Brain microvascular endothelial cell (primary cell): ENCODE results near the gene GLI1.

ENCODE experiments used
- DNase-seq: peaks from one replicate; pipeline ENCODE4 v3.0.0-alpha.2; 2020
- H3K27ac ChIP-seq: fragments of 250-450 bp; sonication (Bioruptor Pico); 2 replicates; pipeline ENCODE4 v1.5.1; 2020; ENCODE audit warnings: mild to moderate bottlenecking, moderate library complexity
- H3K27me3 ChIP-seq: fragments of 250-450 bp; sonication (Bioruptor Pico); replicated peaks from 2 replicates; pipeline ENCODE4 v1.5.1; 2020; ENCODE audit warnings: mild to moderate bottlenecking
- H3K36me3 ChIP-seq: fragments of 250-450 bp; sonication (Bioruptor Pico); replicated peaks from 2 replicates; pipeline ENCODE4 v1.5.1; 2020; ENCODE audit warnings: mild to moderate bottlenecking
- H3K4me3 ChIP-seq: 2 replicates; pipeline ENCODE4 v1.5.1; 2011; ENCODE audit warnings: low read depth, mild to moderate bottlenecking, control low read depth, low read length, moderate library complexity
- CTCF ChIP-seq: IDR thresholded peaks from 2 replicates; pipeline ENCODE4 v1.5.1; 2011; ENCODE audit warnings: low read depth, mild to moderate bottlenecking, moderate library complexity, low read length, control low read depth, inconsistent platforms; ENCODE audit errors: missing control alignments
- in situ Hi-C: cut with HindIII; loops from 2 replicates; pipeline ENCODE4 v1.10.0; 2017; ENCODE audit warnings: low sequenced_read_pairs, low pct_ligation_motif_present

The GLI1 gene

GRCh38 chr12:57452937-57453509, 6.6 kb upstream of the GLI1 start:
- TF ChIP-seq CTCF: peak; percentile 98
- in situ Hi-C loops: loop anchor here (5.0 kb wide), 1 partner anchor 141 kb away; no protein-coding TSS in a partner anchor
- Histone ChIP-seq H3K4me3 (no peak overlapping the region), H3K36me3 (no peaks in the 10 kb centered on the region), H3K27ac (peak overlapping the region; percentile 49), H3K27me3 (no peaks in the 10 kb centered on the region)
- DNase-seq: peak; percentile 81

- in situ Hi-C loops: loop anchor here (5.0 kb wide), 1 partner anchor 142 kb away; no protein-coding TSS in a partner anchor
- no peak for TF ChIP-seq CTCF
- Histone ChIP-seq H3K27me3 (no peaks in the 10 kb centered on the region), H3K27ac (no peak overlapping the region), H3K36me3 (no peaks in the 10 kb centered on the region), H3K4me3 (no peak overlapping the region)
- DNase-seq: no peak
These were observed 5.4 kb upstream of the GLI1 start for GRCh38 chr12:57454213-57454565.

DNA sequence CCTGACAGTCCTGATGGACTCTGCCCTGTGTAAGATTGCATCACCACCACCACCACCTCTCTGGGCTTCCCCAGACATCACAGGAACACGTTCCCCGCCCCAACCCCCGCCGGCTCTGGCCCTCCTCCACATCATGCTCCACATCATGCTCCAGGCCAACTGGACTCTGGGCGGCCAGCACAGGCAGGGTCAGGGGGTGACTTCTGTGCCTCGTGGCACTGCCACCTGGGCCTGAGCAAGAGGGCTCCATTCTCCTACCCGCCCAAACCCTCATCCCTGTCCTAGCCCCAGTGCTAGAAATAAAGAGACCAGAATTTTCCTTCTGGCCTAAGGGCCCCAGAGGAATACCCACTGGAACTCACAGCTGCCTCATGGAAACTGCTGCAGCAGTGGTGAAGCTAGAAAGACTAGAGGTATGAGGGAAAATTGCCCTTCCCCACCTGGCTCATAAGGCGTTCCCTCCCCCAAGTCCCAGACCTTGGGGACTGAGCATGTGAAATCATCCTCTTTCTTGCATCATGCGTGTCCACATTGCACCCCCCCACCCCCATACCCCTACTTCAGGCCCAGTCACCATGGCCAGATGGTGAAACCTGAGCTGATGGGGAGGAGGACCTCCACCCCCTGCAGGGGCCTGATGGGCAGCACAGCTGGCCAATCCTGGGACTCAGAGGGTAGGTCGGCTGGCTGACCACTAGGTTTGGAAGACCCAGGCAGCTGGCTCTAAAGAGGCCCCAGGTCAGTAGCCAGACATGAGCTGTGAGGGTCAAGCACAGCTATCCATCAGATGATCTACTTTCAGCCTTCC, 4.8 kb upstream of the GLI1 start, which contains the start of gene INHBE:
Gene INHBE, plus strand, starts transcription at position 742 of the 808 bp plus-strand sequence. CDS start 230 bp downstream, outside the sequence.
- no peak for DNase-seq
- no peak within 1 kb of the TSS for H3K27ac ChIP-seq

DNA sequence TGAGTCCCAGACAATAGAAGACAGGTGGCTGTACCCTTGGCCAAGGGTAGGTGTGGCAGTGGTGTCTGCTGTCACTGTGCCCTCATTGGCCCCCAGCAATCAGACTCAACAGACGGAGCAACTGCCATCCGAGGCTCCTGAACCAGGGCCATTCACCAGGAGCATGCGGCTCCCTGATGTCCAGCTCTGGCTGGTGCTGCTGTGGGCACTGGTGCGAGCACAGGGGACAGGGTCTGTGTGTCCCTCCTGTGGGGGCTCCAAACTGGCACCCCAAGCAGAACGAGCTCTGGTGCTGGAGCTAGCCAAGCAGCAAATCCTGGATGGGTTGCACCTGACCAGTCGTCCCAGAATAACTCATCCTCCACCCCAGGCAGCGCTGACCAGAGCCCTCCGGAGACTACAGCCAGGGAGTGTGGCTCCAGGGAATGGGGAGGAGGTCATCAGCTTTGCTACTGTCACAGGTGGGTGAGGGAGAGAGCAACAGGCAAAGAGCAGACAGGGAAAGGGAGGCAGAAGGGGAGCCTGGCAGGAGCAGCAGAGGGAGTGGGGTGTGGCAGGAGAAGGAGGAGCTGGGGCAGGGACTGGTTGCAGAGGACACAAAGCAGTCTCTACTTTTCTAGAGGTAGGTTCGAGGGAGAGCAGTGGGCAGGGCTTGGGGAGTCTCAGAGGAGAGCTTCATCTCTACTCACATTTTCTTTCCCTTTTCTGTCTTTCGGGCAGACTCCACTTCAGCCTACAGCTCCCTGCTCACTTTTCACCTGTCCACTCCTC, 4.0 kb upstream of the GLI1 start:
- in situ Hi-C loops: no loop called here
- TF ChIP-seq CTCF: no peak
- Histone ChIP-seq H3K4me3 (no peak overlapping the region), H3K27me3 (no peaks in the 10 kb centered on the region), H3K36me3 (no peaks in the 10 kb centered on the region), H3K27ac (no peak overlapping the region)
- DNase-seq: no peak

More for the DNA sequence above, 4.8 kb upstream of the GLI1 start, which contains the start of gene INHBE:
- Histone ChIP-seq H3K36me3 (no peaks in the 10 kb centered on the region), H3K27me3 (no peaks in the 10 kb centered on the region), H3K4me3 (no peak within 1 kb of the TSS)
- in situ Hi-C loops: loop anchor here (5.0 kb wide), 1 partner anchor 142 kb away; no protein-coding TSS in a partner anchor
- no peak for TF ChIP-seq CTCF

DNA sequence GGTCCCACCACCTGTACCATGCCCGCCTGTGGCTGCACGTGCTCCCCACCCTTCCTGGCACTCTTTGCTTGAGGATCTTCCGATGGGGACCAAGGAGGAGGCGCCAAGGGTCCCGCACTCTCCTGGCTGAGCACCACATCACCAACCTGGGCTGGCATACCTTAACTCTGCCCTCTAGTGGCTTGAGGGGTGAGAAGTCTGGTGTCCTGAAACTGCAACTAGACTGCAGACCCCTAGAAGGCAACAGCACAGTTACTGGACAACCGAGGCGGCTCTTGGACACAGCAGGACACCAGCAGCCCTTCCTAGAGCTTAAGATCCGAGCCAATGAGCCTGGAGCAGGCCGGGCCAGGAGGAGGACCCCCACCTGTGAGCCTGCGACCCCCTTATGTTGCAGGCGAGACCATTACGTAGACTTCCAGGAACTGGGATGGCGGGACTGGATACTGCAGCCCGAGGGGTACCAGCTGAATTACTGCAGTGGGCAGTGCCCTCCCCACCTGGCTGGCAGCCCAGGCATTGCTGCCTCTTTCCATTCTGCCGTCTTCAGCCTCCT, 3.4 kb upstream of the GLI1 start:
- no peak overlapping the region for H3K4me3 ChIP-seq

More for the DNA sequence above, 3.4 kb upstream of the GLI1 start:
- in situ Hi-C loops: no loop called here
- Histone ChIP-seq H3K36me3 (no peaks in the 10 kb centered on the region), H3K27me3 (no peaks in the 10 kb centered on the region), H3K27ac (no peak overlapping the region)
- peak; percentile 83 for TF ChIP-seq CTCF
- no peak for DNase-seq
